GM12878 (cell line): Measurements from ENCODE around the gene DSTYK. TPM values are rescaled to one million over a fixed set of nuclear protein-coding genes. Genes with fewer than 3 reads are reported as not detected.

Experiments used
- ATAC-seq: fragments of 200-7000 bp; cut with Tn5 transposase; 3 replicates; pipeline ENCODE4 v1.9.1; 2020; ENCODE audit warnings: mild to moderate bottlenecking, moderate library complexity
- BruUV-seq: library from RNA; stranded (reverse); fragments of 400-500 nt; replicated peaks from 2 replicates; lab custom pipeline; 2021; lab: Mats Ljungman, UMichigan
- CTCF ChIA-PET: fragments of 300-600 bp; sonication (Branson Sonifier 250); formaldehyde crosslinking; extraction: SDS; loops from one replicate; lab custom pipeline; 2021; ENCODE audit warnings: inconsistent platforms; lab: Yijun Ruan, JAX
- POLR2A ChIA-PET: fragments of 350-600 bp; formaldehyde crosslinking; extraction: SDS; loops from one replicate; lab custom pipeline; 2021; ENCODE audit warnings: inconsistent platforms; lab: Charles Lee
- RAD21 ChIA-PET: fragments of 300-600 bp; sonication (Branson Sonifier 250); formaldehyde crosslinking; loops from one replicate; lab custom pipeline; 2023; ENCODE audit warnings: antibody characterized with exemption; ENCODE audit not compliant: unreplicated experiment; lab: Charles Lee
- SMC1A ChIA-PET: fragments of 300-600 bp; sonication (Branson Sonifier 250); formaldehyde crosslinking; loops from one replicate; lab custom pipeline; 2023; ENCODE audit not compliant: unreplicated experiment, uncharacterized antibody; lab: Charles Lee
- DNase-seq: peaks from one replicate; pipeline ENCODE4 v3.0.0-alpha.2; 2011; ENCODE audit warnings: low read depth, low spot score
- FAIRE-seq: peaks from 3 replicates; lab custom pipeline; 2011; peaks lifted over from hg19 to GRCh38; lab: Jason Lieb, UNC
- H2AFZ ChIP-seq: 2 replicates; pipeline ENCODE4 v1.6.0; 2011; ENCODE audit warnings: low read depth, low read length, control low read depth; ENCODE audit not compliant: control insufficient read depth
- H3K27ac ChIP-seq: 2 replicates; pipeline ENCODE4 v1.5.1; 2011; ENCODE audit warnings: control low read depth; ENCODE audit not compliant: control insufficient read depth, insufficient read depth
- H3K27me3 ChIP-seq, 2 experiments: replicated peaks in 1 of 2; 2 replicates each; pipeline versions ENCODE4 v1.6.0 to v1.6.1; 2011; ENCODE audit warnings: low read length in 1 of 2; ENCODE audit not compliant: control insufficient read depth in 2 of 2, insufficient read depth in 2 of 2
- H3K36me3 ChIP-seq, 2 experiments: 2 replicates each; pipeline ENCODE4 v1.5.1; 2011; ENCODE audit warnings: low read length in 1 of 2; ENCODE audit not compliant: control insufficient read depth in 2 of 2, insufficient read depth in 2 of 2
- H3K4me1 ChIP-seq: 2 replicates; pipeline ENCODE4 v1.6.1; 2011; ENCODE audit warnings: mild to moderate bottlenecking, low read length, moderate library complexity, mixed read lengths; ENCODE audit not compliant: control insufficient read depth, insufficient read depth
- H3K4me2 ChIP-seq: 2 replicates; pipeline ENCODE4 v1.6.0; 2011; ENCODE audit warnings: control low read depth; ENCODE audit not compliant: control insufficient read depth, insufficient read depth
- H3K4me3 ChIP-seq: fragments of 200-600 bp; sonication (generic); 2 replicates; pipeline ENCODE4 v1.5.1; 2016
- H3K79me2 ChIP-seq: 2 replicates; pipeline ENCODE4 v1.6.0; 2011; ENCODE audit warnings: low read length; ENCODE audit not compliant: control insufficient read depth, insufficient read depth
- H3K9ac ChIP-seq: 2 replicates; pipeline ENCODE4 v1.8.0; 2011; ENCODE audit warnings: low read length, control low read depth, mixed read lengths; ENCODE audit not compliant: control insufficient read depth, insufficient read depth
- H3K9me3 ChIP-seq: replicated peaks from 3 replicates; pipeline ENCODE4 v1.5.1; 2011; ENCODE audit warnings: mild to moderate bottlenecking, low read length; ENCODE audit not compliant: control insufficient read depth, insufficient read depth
- H4K20me1 ChIP-seq: 2 replicates; pipeline ENCODE4 v1.6.0; 2011; ENCODE audit not compliant: control insufficient read depth, insufficient read depth
- BCL11A ChIP-seq: IDR thresholded peaks from 2 replicates; pipeline ENCODE4 v1.6.1; 2011; ENCODE audit warnings: low read depth, low read length
- CBFB ChIP-seq: IDR thresholded peaks from 2 replicates; pipeline ENCODE4 v1.6.1; 2016; ENCODE audit warnings: antibody characterized with exemption, low read depth
- E2F8 ChIP-seq: fragments of 450-650 bp; IDR thresholded peaks from 2 replicates; pipeline ENCODE4 v1.6.1; 2018; ENCODE audit warnings: mild to moderate bottlenecking, low read depth, moderate library complexity; ENCODE audit not compliant: partially characterized antibody
- FOS ChIP-seq: IDR thresholded peaks from 3 replicates; pipeline ENCODE4 v1.6.1; 2011; ENCODE audit warnings: borderline replicate concordance; ENCODE audit not compliant: insufficient read length; ENCODE audit errors: extremely low read depth
- GABPA ChIP-seq: IDR thresholded peaks from 2 replicates; pipeline ENCODE4 v1.6.1; 2014; ENCODE audit warnings: antibody characterized with exemption, low read depth, mild to moderate bottlenecking, inconsistent platforms
- IRF3 ChIP-seq: fragments of 450-650 bp; IDR thresholded peaks from 2 replicates; pipeline ENCODE4 v1.6.1; 2014; ENCODE audit warnings: mild to moderate bottlenecking
- JUND ChIP-seq: IDR thresholded peaks from 2 replicates; pipeline ENCODE4 v1.6.1; 2012; ENCODE audit warnings: low read depth, mild to moderate bottlenecking, low read length, improper control_type of control experiment, moderate library complexity
- MXI1 ChIP-seq: fragments of 150-350 bp; IDR thresholded peaks from 2 replicates; pipeline ENCODE4 v1.6.1; 2011; ENCODE audit warnings: low read depth, mild to moderate bottlenecking, inconsistent platforms, low read length, improper control_type of control experiment
- PAX8 ChIP-seq: fragments of 450-650 bp; IDR thresholded peaks from 2 replicates; pipeline ENCODE4 v1.6.1; 2017; ENCODE audit warnings: mild to moderate bottlenecking, moderate library complexity
- POU2F2 ChIP-seq: IDR thresholded peaks from 3 replicates; pipeline ENCODE4 v1.6.1; 2011; ENCODE audit warnings: low read depth, mild to moderate bottlenecking, low read length, borderline replicate concordance
- RAD51 ChIP-seq: fragments of 450-650 bp; IDR thresholded peaks from 2 replicates; pipeline ENCODE4 v1.6.1; 2016; ENCODE audit warnings: moderate library complexity, mild to moderate bottlenecking, inconsistent platforms
- RB1 ChIP-seq: fragments of 450-650 bp; formaldehyde crosslinking; IDR thresholded peaks from 2 replicates; pipeline ENCODE4 v1.6.1; 2017; ENCODE audit warnings: mild to moderate bottlenecking, borderline replicate concordance
- SMC3 ChIP-seq: IDR thresholded peaks from 2 replicates; pipeline ENCODE4 v1.6.1; 2011; ENCODE audit warnings: low read length, improper control_type of control experiment, borderline replicate concordance
- SPI1 ChIP-seq: IDR thresholded peaks from 2 replicates; pipeline ENCODE4 v1.6.1; 2011; ENCODE audit warnings: low read depth, mild to moderate bottlenecking, low read length, moderate library complexity, borderline replicate concordance; ENCODE audit not compliant: insufficient read depth
- SREBF2 ChIP-seq: IDR thresholded peaks from 2 replicates; pipeline ENCODE4 v1.6.1; 2012; ENCODE audit warnings: mild to moderate bottlenecking, low read length
- SRF ChIP-seq, 2 experiments: IDR thresholded peaks; 2 replicates each; pipeline ENCODE4 v1.6.1; 2011; ENCODE audit warnings: low read depth in 2 of 2, low read length in 2 of 2, mild to moderate bottlenecking in 1 of 2, moderate library complexity in 1 of 2
- TCF12 ChIP-seq: IDR thresholded peaks from 2 replicates; pipeline ENCODE4 v1.6.1; 2011; ENCODE audit warnings: low read depth, mild to moderate bottlenecking, low read length
- USF1 ChIP-seq: IDR thresholded peaks from 2 replicates; pipeline ENCODE4 v1.6.1; 2011; ENCODE audit warnings: borderline replicate concordance, low read depth, mild to moderate bottlenecking, moderate library complexity, mixed read lengths, low read length; ENCODE audit not compliant: insufficient read depth; ENCODE audit errors: extremely low read length
- YBX1 ChIP-seq: fragments of 450-650 bp; IDR thresholded peaks from 2 replicates; pipeline ENCODE4 v1.6.1; 2016; ENCODE audit warnings: antibody characterized with exemption
- in situ Hi-C: fragments of 300-500 bp; cut with MboI; formaldehyde crosslinking; loops from 9 replicates; pipeline ENCODE4 v1.14.3; 2018; ENCODE audit warnings: mixed read lengths
- intact Hi-C: fragments of 100-400 bp; cut with micrococcal nuclease; formaldehyde crosslinking; loops from one replicate; pipeline ENCODE4 v1.14.2; 2022; ENCODE audit not compliant: unreplicated experiment
- polyA plus RNA-seq, 11 experiments: library from polyadenylated mRNA; depleted of rRNA in 4 of 11; unstranded in 6 of 11; stranded (reverse) in 5 of 11; fragments of >200 nt; fragmentation: Nextera tagmentation in 4 of 11; fragmentation: Illumina TruSeq in 1 of 11; extraction: Ambion mirVana in 4 of 11; extraction: Trizol in 1 of 11; gene quantifications; 1 replicate in 1 of 11; 2 replicates in 10 of 11; pipeline versions ENCODE4 v1.2.1 to v1.2.3, GENCODE V29; 2011 to 2016; ENCODE audit warnings: inconsistent platforms in 2 of 11, missing spikeins in 2 of 11, low read depth in 1 of 11
- total RNA-seq, 4 experiments: library from RNA; depleted of rRNA in 3 of 4; stranded (reverse); fragments of >200 nt in 3 of 4; fragmentation: Illumina TruSeq in 1 of 4; extraction: Trizol in 1 of 4; gene quantifications; 2 replicates each; pipeline versions ENCODE4 v1.2.1 to v1.2.3, GENCODE V29; 2013 to 2021

DSTYK gene
- total and polyA plus RNA-seq, 10 of the 15 experiments (the other 5 are each of a cell fraction or from before 2014, with no cell fraction given), result 2.7 to 5.5 (median 3.6) TPM

- in situ Hi-C loops (no loop called here), intact Hi-C loops (no loop called here)
- ATAC-seq (peak; percentile 32), FAIRE-seq (no peak), DNase-seq (no peak)
- SMC1A ChIA-PET, result interaction anchor here (0.8 kb wide), 1 partner anchor 142 kb away, joined by 3 read pairs; no protein-coding TSS in a partner anchor
- Histone ChIP-seq H3K36me3 (peaks cover 2 to 8% of the 10 kb centered on the region in 2 experiments; a peak in 3 of 4 replicates), H3K4me1 (no peaks in the 10 kb centered on the region), H3K9me3 (no peaks in the 10 kb centered on the region), H3K79me2 (no peaks in the 10 kb centered on the region; the same call in 1 of the 2 replicates), H3K27ac (no peak overlapping the region), H4K20me1 (no peaks in the 10 kb centered on the region), H3K9ac (no peak overlapping the region), H3K4me2 (no peak overlapping the region), H3K4me3 (no peak overlapping the region), H3K27me3 (no peaks in the 10 kb centered on the region), H2AFZ (no peak overlapping the region)
- CTCF ChIA-PET, result interaction anchor here (1.1 kb wide), 1 partner anchor 29 kb away, joined by 6 read pairs; no protein-coding TSS in a partner anchor
- POLR2A ChIA-PET, result interaction anchor here (1.0 kb wide), 1 partner anchor 10 kb away, joined by 4 read pairs; the partner anchor contains the start of gene RBBP5
- RAD21 ChIA-PET, result interaction anchor here (1.7 kb wide), 1 partner anchor 49 kb away, joined by 5 read pairs; no protein-coding TSS in a partner anchor
- no TSS peak for BruUV-seq
- TF ChIP-seq RB1 (no peak), YBX1 (no peak), PAX8 (no peak), CBFB (no peak), SRF (IDR thresholded peaks at IDR 0.05; ENCODE audit: low read depth in 2 of 2, low read length in 2 of 2) (no peak), GABPA (no peak), BCL11A (peak; percentile 30; the same call in 1 of the 2 replicates), SPI1 (peak; percentile 53; the same call in 1 of the 2 replicates), TCF12 (no peak), USF1 (no peak), SMC3 (no peak), POU2F2 (no peak), RAD51 (peak; percentile 11; the same call in 1 of the 2 replicates), IRF3 (no peak), SREBF2 (no peak), E2F8 (no peak), FOS (no peak), JUND (no peak), MXI1 (no peak)
These were observed 100.1 kb downstream of the DSTYK start for GRCh38 chr1:205111354-205111753.
